ENCODE data around the gene ZFYVE28.

ZFYVE28 gene

GRCh38 chr4:2337896-2338295 is 80.5 kb downstream of the ZFYVE28 start:
- TF ChIP-seq USF1 (IDR thresholded peaks at IDR 0.05) = no peak
- TF ChIP-seq, protein P1, sequence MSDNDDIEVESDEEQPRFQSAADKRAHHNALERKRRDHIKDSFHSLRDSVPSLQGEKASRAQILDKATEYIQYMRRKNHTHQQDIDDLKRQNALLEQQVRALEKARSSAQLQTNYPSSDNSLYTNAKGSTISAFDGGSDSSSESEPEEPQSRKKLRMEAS (IDR thresholded peaks at IDR 0.05) = no peak
- no peak for TF ChIP-seq ZBTB7A (IDR thresholded peaks at IDR 0.05; ENCODE audit: low read depth)
- no peak for TF ChIP-seq CREB1 (IDR thresholded peaks at IDR 0.05; ENCODE audit: low read depth)
- TF ChIP-seq FOXM1 (IDR thresholded peaks at IDR 0.05; ENCODE audit: borderline replicate concordance, low read depth) = no peak
- no peak for TF ChIP-seq NFIC (IDR thresholded peaks at IDR 0.05)
- TF ChIP-seq RAD21 (IDR thresholded peaks at IDR 0.05; ENCODE audit: low read depth) = no peak
- TF ChIP-seq TCF12 (IDR thresholded peaks at IDR 0.05; ENCODE audit: low read depth) = no peak
- no peak for TF ChIP-seq YY1 (IDR thresholded peaks at IDR 0.05; ENCODE audit: low read depth)

- TF ChIP-seq USF1 (IDR thresholded peaks at IDR 0.05) (no peak), TAF1 (IDR thresholded peaks at IDR 0.05; ENCODE audit: low read depth) (no peak), NFIC (IDR thresholded peaks at IDR 0.05) (no peak), RAD21 (IDR thresholded peaks at IDR 0.05; ENCODE audit: low read depth) (no peak), EP300 (IDR thresholded peaks at IDR 0.05; ENCODE audit: borderline replicate concordance) (no peak), REST (IDR thresholded peaks at IDR 0.05; ENCODE audit: low read depth) (no peak), TEAD4 (IDR thresholded peaks at IDR 0.05) (no peak)
- TF ChIP-seq, protein P1 (IDR thresholded peaks at IDR 0.05) = no peak
Observed at GRCh38 chr4:2337131-2337723, 81.2 kb downstream of the ZFYVE28 start.

- TF ChIP-seq REST (IDR thresholded peaks at IDR 0.05; ENCODE audit: low read depth) = no peak
- TF ChIP-seq CREB1 (IDR thresholded peaks at IDR 0.05; ENCODE audit: low read depth) = no peak
- no peak for TF ChIP-seq TAF1 (IDR thresholded peaks at IDR 0.05; ENCODE audit: low read depth)
- TF ChIP-seq CEBPB (IDR thresholded peaks at IDR 0.05) = no peak
- TF ChIP-seq FOXM1 (IDR thresholded peaks at IDR 0.05; ENCODE audit: borderline replicate concordance, low read depth) = no peak
- TF ChIP-seq ZBTB7A (IDR thresholded peaks at IDR 0.05; ENCODE audit: low read depth) = no peak
- no peak for TF ChIP-seq TEAD4 (IDR thresholded peaks at IDR 0.05)
- no peak for TF ChIP-seq NFIC (IDR thresholded peaks at IDR 0.05)
- no peak for TF ChIP-seq USF1 (IDR thresholded peaks at IDR 0.05)
- no peak for TF ChIP-seq TCF12 (IDR thresholded peaks at IDR 0.05; ENCODE audit: low read depth)
- TF ChIP-seq EGR1 (IDR thresholded peaks at IDR 0.05) = no peak
- no peak for TF ChIP-seq YY1 (IDR thresholded peaks at IDR 0.05; ENCODE audit: low read depth)
Observed at GRCh38 chr4:2336659-2337058, 81.8 kb downstream of the ZFYVE28 start.

DNA sequence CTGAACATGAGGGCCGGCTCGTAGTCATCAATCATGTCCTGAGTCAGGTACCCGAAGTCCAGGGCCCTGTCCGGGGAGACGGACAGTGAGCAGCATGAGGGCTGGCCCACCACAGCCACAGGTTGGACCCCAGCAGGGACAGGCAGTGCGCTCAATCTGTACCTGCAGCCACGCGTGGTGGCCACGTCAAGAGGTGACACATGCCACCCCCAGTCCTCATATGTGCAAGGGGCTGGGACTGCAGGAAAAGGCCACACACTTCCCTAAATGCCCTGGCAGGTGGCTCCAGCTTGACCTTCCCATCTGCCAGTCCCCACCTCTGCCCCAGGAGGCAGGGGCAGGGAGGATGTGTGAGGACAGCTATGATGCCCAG is 82.7 kb downstream of the ZFYVE28 start:
- TF ChIP-seq CREB1 (IDR thresholded peaks at IDR 0.05; ENCODE audit: low read depth) = no peak
- no peak for TF ChIP-seq REST (IDR thresholded peaks at IDR 0.05; ENCODE audit: low read depth)
- TF ChIP-seq TEAD4 (IDR thresholded peaks at IDR 0.05) = no peak
- no peak for TF ChIP-seq TAF1 (IDR thresholded peaks at IDR 0.05; ENCODE audit: low read depth)
- no peak for TF ChIP-seq ZBTB7A (IDR thresholded peaks at IDR 0.05; ENCODE audit: low read depth)
- no peak for TF ChIP-seq YY1 (IDR thresholded peaks at IDR 0.05; ENCODE audit: low read depth)
- no peak for TF ChIP-seq CEBPB (IDR thresholded peaks at IDR 0.05)
- TF ChIP-seq NFIC (IDR thresholded peaks at IDR 0.05) = no peak
- no peak for TF ChIP-seq EGR1 (IDR thresholded peaks at IDR 0.05)
- TF ChIP-seq, protein P1 (IDR thresholded peaks at IDR 0.05) = no peak
- no peak for TF ChIP-seq RAD21 (IDR thresholded peaks at IDR 0.05; ENCODE audit: low read depth)
- no peak for TF ChIP-seq USF1 (IDR thresholded peaks at IDR 0.05)
- no peak for TF ChIP-seq TCF12 (IDR thresholded peaks at IDR 0.05; ENCODE audit: low read depth)
- no peak for TF ChIP-seq FOXM1 (IDR thresholded peaks at IDR 0.05; ENCODE audit: borderline replicate concordance, low read depth)
- no peak for TF ChIP-seq EP300 (IDR thresholded peaks at IDR 0.05; ENCODE audit: borderline replicate concordance)
